ENCODE results near the gene KIAA0513. TPM values are rescaled to one million over a fixed set of nuclear protein-coding genes. Genes with fewer than 3 reads are reported as not detected.

Gene KIAA0513
- total RNA-seq, 1 donor from 2014 or later: 10.6 TPM

- TF ChIP-seq CTCF (IDR thresholded peaks at IDR 0.05): no peak
- Mint-ChIP-seq H3K36me3 (ENCODE audit: unreplicated experiment) (peaks cover 17% of the 10 kb centered on the region), H3K4me3 (ENCODE audit: unreplicated experiment) (peak overlapping the region; percentile 38), H3K27ac (ENCODE audit: unreplicated experiment) (peak overlapping the region; percentile 99), H3K4me1 (ENCODE audit: unreplicated experiment) (peaks cover 64% of the 10 kb centered on the region), H3K9me3 (ENCODE audit: unreplicated experiment) (no peaks in the 10 kb centered on the region), H3K27me3 (ENCODE audit: unreplicated experiment) (no peaks in the 10 kb centered on the region)
- no peak for DNase-seq (ENCODE audit: extremely low spot score, unreplicated experiment)
These were observed 34.9 kb upstream of the KIAA0513 start for GRCh38 chr16:84992717-84993075.

DNA sequence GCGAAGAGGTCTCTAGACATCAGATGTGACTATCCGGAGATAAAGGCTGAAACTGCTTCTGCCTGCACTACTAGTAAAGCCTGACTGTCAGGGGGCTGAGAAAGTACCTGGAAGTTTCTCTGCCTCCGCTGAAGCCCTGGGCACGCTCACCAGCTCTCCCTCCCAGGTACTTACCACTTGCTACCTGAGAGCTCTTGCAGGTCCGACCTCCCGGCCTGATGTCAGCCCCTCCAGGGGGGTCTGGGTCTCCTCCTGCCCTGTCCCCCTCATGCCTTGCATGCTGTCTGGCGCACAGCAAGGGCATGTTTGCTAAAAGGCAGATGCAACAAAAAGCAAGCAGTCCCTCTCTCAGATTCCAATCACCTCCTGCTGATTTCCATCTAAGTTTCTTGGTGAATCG lies 33.7 kb upstream of the KIAA0513 start:
- H3K36me3 Mint-ChIP-seq (ENCODE audit: unreplicated experiment): peaks cover 15% of the 10 kb centered on the region
- no peak for DNase-seq (ENCODE audit: extremely low spot score, unreplicated experiment)
- H3K9me3 Mint-ChIP-seq (ENCODE audit: unreplicated experiment): no peaks in the 10 kb centered on the region
- no peaks in the 10 kb centered on the region for H3K27me3 Mint-ChIP-seq (ENCODE audit: unreplicated experiment)
- H3K4me3 Mint-ChIP-seq (ENCODE audit: unreplicated experiment): peak overlapping the region; percentile 60
- H3K4me1 Mint-ChIP-seq (ENCODE audit: unreplicated experiment): peaks cover 73% of the 10 kb centered on the region
- no peak for TF ChIP-seq CTCF (IDR thresholded peaks at IDR 0.05)
- peak overlapping the region; percentile 99 for H3K27ac Mint-ChIP-seq (ENCODE audit: unreplicated experiment)

DNA sequence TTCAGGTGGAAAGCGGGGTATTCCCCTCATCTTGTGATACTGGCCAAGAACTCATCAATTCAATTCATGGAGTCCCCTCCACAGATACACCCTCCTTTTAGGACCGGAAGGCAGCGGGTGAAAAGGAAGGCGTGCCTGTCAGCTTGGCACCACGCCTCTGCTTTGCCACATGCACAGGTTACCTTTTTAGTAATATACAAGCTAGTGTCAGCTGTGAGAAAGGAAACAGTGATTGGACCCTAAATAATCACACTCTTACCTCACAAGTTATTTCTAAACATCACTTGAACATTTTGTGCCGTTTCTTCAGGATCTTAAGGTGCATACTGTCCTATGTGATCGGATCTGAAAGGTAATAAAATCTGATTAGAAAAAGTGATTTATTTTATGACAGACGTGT lies 31.9 kb upstream of the KIAA0513 start:
- Mint-ChIP-seq H3K27ac (ENCODE audit: unreplicated experiment) (peak overlapping the region; percentile 99), H3K36me3 (ENCODE audit: unreplicated experiment) (peaks cover 5% of the 10 kb centered on the region)
- DNase-seq (ENCODE audit: extremely low spot score, unreplicated experiment): no peak

GRCh38 chr16:84996365-84996764 lies 31.2 kb upstream of the KIAA0513 start:
- Mint-ChIP-seq H3K27ac (ENCODE audit: unreplicated experiment) (peak overlapping the region; percentile 99), H3K36me3 (ENCODE audit: unreplicated experiment) (peaks cover 4% of the 10 kb centered on the region), H3K4me1 (ENCODE audit: unreplicated experiment) (peaks cover 79% of the 10 kb centered on the region), H3K9me3 (ENCODE audit: unreplicated experiment) (no peaks in the 10 kb centered on the region), H3K27me3 (ENCODE audit: unreplicated experiment) (no peaks in the 10 kb centered on the region), H3K4me3 (ENCODE audit: unreplicated experiment) (no peak overlapping the region)
- TF ChIP-seq CTCF (IDR thresholded peaks at IDR 0.05): no peak
- no peak for DNase-seq (ENCODE audit: extremely low spot score, unreplicated experiment)

More for the DNA sequence above, 31.9 kb upstream of the KIAA0513 start:
- Mint-ChIP-seq H3K4me1 (ENCODE audit: unreplicated experiment) (peaks cover 74% of the 10 kb centered on the region), H3K27me3 (ENCODE audit: unreplicated experiment) (no peaks in the 10 kb centered on the region), H3K4me3 (ENCODE audit: unreplicated experiment) (peak overlapping the region; percentile 60), H3K9me3 (ENCODE audit: unreplicated experiment) (no peaks in the 10 kb centered on the region)
- TF ChIP-seq CTCF (IDR thresholded peaks at IDR 0.05): no peak

- no peaks in the 10 kb centered on the region for H3K9me3 Mint-ChIP-seq (ENCODE audit: unreplicated experiment)
- no peaks in the 10 kb centered on the region for H3K27me3 Mint-ChIP-seq (ENCODE audit: unreplicated experiment)
- peaks cover 79% of the 10 kb centered on the region for H3K4me1 Mint-ChIP-seq (ENCODE audit: unreplicated experiment)
These were observed 28.4 kb upstream of the KIAA0513 start for GRCh38 chr16:84999200-84999599.

More at GRCh38 chr16:84999200-84999599, 28.4 kb upstream of the KIAA0513 start:
- H3K4me3 Mint-ChIP-seq (ENCODE audit: unreplicated experiment): no peak overlapping the region
- DNase-seq (ENCODE audit: extremely low spot score, unreplicated experiment): no peak
- no peak for TF ChIP-seq CTCF (IDR thresholded peaks at IDR 0.05)
- H3K27ac Mint-ChIP-seq (ENCODE audit: unreplicated experiment): peak overlapping the region; percentile 80
- H3K36me3 Mint-ChIP-seq (ENCODE audit: unreplicated experiment): no peaks in the 10 kb centered on the region
